K562 (cell line): Measurements from ENCODE around the gene C1orf21. TPM values are rescaled to one million over a fixed set of nuclear protein-coding genes. Genes with fewer than 3 reads are reported as not detected.

Experiments
- ATAC-seq: fragments of 200-7000 bp; cut with Tn5 transposase; 3 replicates; pipeline ENCODE4 v1.9.1; 2020; ENCODE audit warnings: moderate library complexity
- BruUV-seq: library from RNA; stranded (reverse); fragments of 400-500 nt; replicated peaks from 2 replicates; lab custom pipeline; 2021; lab: Mats Ljungman, UMichigan
- CTCF ChIA-PET: fragments of 300-600 bp; formaldehyde crosslinking; extraction: SDS; loops from one replicate; lab custom pipeline; 2021; ENCODE audit warnings: low intra/inter-chr PET ratio; lab: Yijun Ruan, JAX
- POLR2A ChIA-PET: fragments of 300-600, 350-650 bp; sonication (Branson Sonifier 250); formaldehyde crosslinking; extraction: SDS; loops from one replicate; lab custom pipeline; 2021; ENCODE audit warnings: antibody characterized with exemption, inconsistent platforms; lab: Yijun Ruan, JAX
- DNase-seq, 4 experiments: peaks; one replicate each; pipeline versions ENCODE4 v3.0.0 to v3.0.0-alpha.2; 2011 to 2018; ENCODE audit warnings: low spot score in 3 of 4, mixed read lengths in 3 of 4; ENCODE audit errors: extremely low read depth in 1 of 4
- FAIRE-seq: peaks from 2 replicates; lab custom pipeline; 2011; peaks lifted over from hg19 to GRCh38; lab: Jason Lieb, UNC
- H2AFZ ChIP-seq: 2 replicates; pipeline ENCODE4 v1.6.0; 2011; ENCODE audit warnings: low read depth, low read length, control low read depth, inconsistent platforms
- H3K27ac ChIP-seq: fragments of 200-600 bp; 3 replicates; pipeline ENCODE4 v1.8.0; 2011; ENCODE audit warnings: low read depth, mild to moderate bottlenecking, control low read depth, inconsistent platforms, low read length, moderate library complexity, mixed read lengths; ENCODE audit errors: extremely low read depth
- H3K27me3 ChIP-seq, 2 experiments: fragments of 300-600 bp in 1 of 2; 2 replicates in 1 of 2; 3 replicates in 1 of 2; pipeline versions ENCODE4 v1.6.0 to v1.8.0; 2011; ENCODE audit warnings: inconsistent platforms in 2 of 2, low read length in 2 of 2, mild to moderate bottlenecking in 1 of 2, mixed read lengths in 1 of 2, moderate library complexity in 1 of 2; ENCODE audit not compliant: control insufficient read depth in 2 of 2, insufficient read depth in 2 of 2
- H3K36me3 ChIP-seq: fragments of 300-600 bp; 3 replicates; pipeline ENCODE4 v1.8.0; 2011; ENCODE audit warnings: mild to moderate bottlenecking, low read length, inconsistent platforms; ENCODE audit not compliant: control insufficient read depth, insufficient read depth
- H3K4me1 ChIP-seq, 2 experiments: fragments of 200-600 bp in 1 of 2; replicated peaks in 1 of 2; 2 replicates in 1 of 2; 3 replicates in 1 of 2; pipeline versions ENCODE4 v1.5.1 to v1.8.0; 2011; ENCODE audit warnings: inconsistent platforms in 2 of 2, low read length in 2 of 2, mild to moderate bottlenecking in 1 of 2, mixed read lengths in 1 of 2, moderate library complexity in 1 of 2; ENCODE audit not compliant: control insufficient read depth in 2 of 2, insufficient read depth in 2 of 2
- H3K4me2 ChIP-seq: 2 replicates; pipeline ENCODE4 v1.6.1; 2011; ENCODE audit warnings: low read length, control low read depth, inconsistent platforms, mixed read lengths; ENCODE audit not compliant: insufficient read depth
- H3K4me3 ChIP-seq: fragments of 200-600 bp; sonication (generic), shearing (Covaris generic); 2 replicates; pipeline ENCODE4 v1.5.1; 2016; ENCODE audit warnings: control low read depth, inconsistent platforms
- H3K79me2 ChIP-seq: fragments of 200-600 bp; 3 replicates; pipeline ENCODE4 v1.8.0; 2011; ENCODE audit warnings: low read length, inconsistent platforms; ENCODE audit not compliant: control insufficient read depth, insufficient read depth
- H3K9ac ChIP-seq, 2 experiments: 2 replicates each; pipeline versions ENCODE4 v1.6.0 to v1.6.1; 2011; ENCODE audit warnings: low read depth in 2 of 2, low read length in 2 of 2, control low read depth in 1 of 2, inconsistent platforms in 1 of 2, mild to moderate bottlenecking in 1 of 2, mixed read lengths in 1 of 2; ENCODE audit not compliant: insufficient read depth in 1 of 2
- H3K9me1 ChIP-seq: one replicate; pipeline ENCODE4 v1.6.0; 2011; ENCODE audit warnings: inconsistent platforms, mild to moderate bottlenecking, low read length, moderate library complexity; ENCODE audit not compliant: control insufficient read depth, insufficient read depth
- H3K9me3 ChIP-seq: replicated peaks from 2 replicates; pipeline ENCODE4 v1.5.1; 2011; ENCODE audit warnings: low read depth, low read length, inconsistent platforms; ENCODE audit not compliant: control insufficient read depth, insufficient read depth
- H4K20me1 ChIP-seq: replicated peaks from 2 replicates; pipeline ENCODE4 v1.6.1; 2011; ENCODE audit warnings: low read length, inconsistent platforms, mixed read lengths; ENCODE audit not compliant: control insufficient read depth, insufficient read depth
- ARNT ChIP-seq, 2 experiments: fragments of 450-650 bp; IDR thresholded peaks; 2 replicates each; pipeline ENCODE4 v1.6.1; 2016; ENCODE audit warnings: mild to moderate bottlenecking in 1 of 2
- FOXK1 ChIP-seq: sonication (generic); formaldehyde crosslinking; IDR thresholded peaks from 2 replicates; pipeline ENCODE4 v1.8.0; 2022; ENCODE audit warnings: missing genetic modification reagents, mild to moderate bottlenecking, borderline replicate concordance
- LCOR ChIP-seq: sonication (generic); formaldehyde crosslinking; IDR thresholded peaks from 2 replicates; pipeline ENCODE4 v1.8.0; 2022; ENCODE audit warnings: mild to moderate bottlenecking, missing genetic modification reagents
- MCM3 ChIP-seq: fragments of 450-650 bp; IDR thresholded peaks from 2 replicates; pipeline ENCODE4 v1.6.1; 2016
- NFXL1 ChIP-seq: fragments of 450-650 bp; formaldehyde crosslinking; IDR thresholded peaks from 2 replicates; pipeline ENCODE4 v1.4.0; 2021; ENCODE audit warnings: mild to moderate bottlenecking
- POLR2B ChIP-seq: fragments of 450-650 bp; IDR thresholded peaks from 2 replicates; pipeline ENCODE4 v1.6.1; 2018; ENCODE audit warnings: low read depth; ENCODE audit not compliant: partially characterized antibody
- RAD21 ChIP-seq, 2 experiments: fragments of 250-450 bp in 1 of 2; fragments of 450-650 bp in 1 of 2; sonication (Bioruptor Pico) in 1 of 2; formaldehyde crosslinking in 1 of 2; IDR thresholded peaks in 1 of 2; conservative IDR thresholded peaks in 1 of 2; 2 replicates each; pipeline versions ENCODE4 v1.4.0 to v1.8.0; 2020 to 2022; ENCODE audit warnings: mild to moderate bottlenecking in 2 of 2, moderate library complexity in 1 of 2
- RBM17 ChIP-seq: fragments of 200-400 bp; formaldehyde crosslinking; IDR thresholded peaks from 2 replicates; pipeline ENCODE4 v1.6.1; 2017; ENCODE audit warnings: low read depth, mild to moderate bottlenecking, low read length, borderline replicate concordance
- STAT6 ChIP-seq: sonication (generic); formaldehyde crosslinking; IDR thresholded peaks from 2 replicates; pipeline ENCODE4 v1.8.1; 2023; ENCODE audit warnings: mild to moderate bottlenecking, missing genetic modification reagents
- TEAD1 ChIP-seq, 2 experiments: fragments of 450-650 bp in 1 of 2; sonication (generic) in 1 of 2; formaldehyde crosslinking; IDR thresholded peaks; 2 replicates each; pipeline versions ENCODE4 v1.4.0 to v1.8.0; 2020 to 2022; ENCODE audit warnings: mild to moderate bottlenecking in 2 of 2, missing genetic modification reagents in 1 of 2
- TOE1 ChIP-seq, 2 experiments: fragments of 450-650 bp in 1 of 2; sonication (generic) in 1 of 2; formaldehyde crosslinking in 1 of 2; IDR thresholded peaks; 2 replicates each; pipeline versions ENCODE4 v1.7.1 to v1.8.0; 2016 to 2022; ENCODE audit warnings: borderline replicate concordance in 2 of 2, mild to moderate bottlenecking in 2 of 2, antibody characterized with exemption in 1 of 2, inconsistent platforms in 1 of 2, low read depth in 1 of 2, missing genetic modification reagents in 1 of 2, moderate library complexity in 1 of 2
- ZBED1 ChIP-seq: IDR thresholded peaks from 2 replicates; pipeline ENCODE4 v1.6.1; 2014
- ZBTB8A ChIP-seq: fragments of 450-650 bp; IDR thresholded peaks from 2 replicates; pipeline ENCODE4 v1.6.1; 2018; ENCODE audit warnings: mild to moderate bottlenecking, moderate library complexity; ENCODE audit not compliant: partially characterized antibody
- ZNF124 ChIP-seq: sonication (generic); formaldehyde crosslinking; IDR thresholded peaks from 2 replicates; pipeline ENCODE4 v1.8.1; 2022; ENCODE audit warnings: missing genetic modification reagents
- ZNF511 ChIP-seq: sonication (generic); formaldehyde crosslinking; IDR thresholded peaks from 2 replicates; pipeline ENCODE4 v1.8.0; 2022; ENCODE audit warnings: mild to moderate bottlenecking, missing genetic modification reagents
- ZNF512 ChIP-seq: IDR thresholded peaks from 2 replicates; pipeline ENCODE4 v1.6.1; 2016; ENCODE audit warnings: missing genetic modification characterization, missing compliant biosample characterization
- WGBS: fragments of 100-300 bp; shearing (Covaris generic); methylation state at CpG from one replicate; pipeline ENCODE4 v1.1.6; 2016; ENCODE audit warnings: low coverage, mixed read lengths; ENCODE audit not compliant: insufficient coverage; ENCODE audit errors: missing lambda C conversion rate; 5-methylcytosine and 5-hydroxymethylcytosine counted together
- in situ Hi-C: fragments of 300-500 bp; cut with MboI; formaldehyde crosslinking; loops from 4 replicates; pipeline ENCODE4 v1.15.0; 2018; ENCODE audit warnings: inconsistent platforms, mixed read lengths
- intact Hi-C: fragments of 100-400 bp; cut with micrococcal nuclease; formaldehyde crosslinking; loops from 2 replicates; pipeline ENCODE4 v1.14.2; 2022
- polyA plus RNA-seq, 8 experiments: library from polyadenylated mRNA; depleted of rRNA in 4 of 8; stranded (reverse) in 5 of 8; unstranded in 3 of 8; fragments of >200 nt; fragmentation: Nextera tagmentation in 2 of 8; fragmentation: Illumina TruSeq in 1 of 8; extraction: Ambion mirVana in 2 of 8; extraction: Trizol in 1 of 8; gene quantifications; 2 replicates each; pipeline versions ENCODE4 v1.2.1 to v1.2.3, GENCODE V29; 2011 to 2014; ENCODE audit warnings: inconsistent platforms in 1 of 8, missing spikeins in 1 of 8
- total RNA-seq, 7 experiments: library from RNA; depleted of rRNA in 6 of 7; stranded (reverse); fragments of >200 nt in 6 of 7; fragmentation: Illumina TruSeq in 2 of 7; extraction: Trizol in 2 of 7; gene quantifications; 2 replicates each; pipeline versions ENCODE4 v1.2.1 to v1.2.3, GENCODE V29; 2011 to 2021; ENCODE audit warnings: low replicate concordance in 1 of 7

Gene C1orf21
- total and polyA plus RNA-seq, 9 of the 15 experiments (the other 6 are each of a cell fraction or from before 2014, with no cell fraction given), result under 0.01 to 0.31 (median 0.07) TPM

GRCh38 chr1:184552446-184552845, 165.6 kb downstream of the C1orf21 start:
- H3K79me2 ChIP-seq, result no peaks in the 10 kb centered on the region
- FAIRE-seq, result peak; percentile 42
- BruUV-seq, result no TSS peak
- no peak for DNase-seq
- CTCF ChIA-PET, result no interaction called here
- H3K9ac ChIP-seq, result no peak overlapping the region
- in situ Hi-C loops, result no loop called here
- H3K27ac ChIP-seq, result no peak overlapping the region
- H3K4me3 ChIP-seq, result no peak overlapping the region
- intact Hi-C loops, result no loop called here
- H3K9me3 ChIP-seq, result no peaks in the 10 kb centered on the region
- no peaks in the 10 kb centered on the region for H4K20me1 ChIP-seq
- no peak for ATAC-seq
- TF ChIP-seq ZNF511 (CRISPR knock-in tag), result no peak
- TF ChIP-seq ZNF124 (CRISPR knock-in tag), result no peak
- TF ChIP-seq ZNF512 (tag), result no peak
- no peak for TF ChIP-seq POLR2B
- no peak for TF ChIP-seq RAD21 (CRISPR knock-in tag; conservative IDR thresholded peaks at IDR 0.05 in 1 of 2, IDR thresholded peaks at IDR 0.05 in 1 of 2)
- TF ChIP-seq ARNT (IDR thresholded peaks at IDR 0.05), result no peak
- TF ChIP-seq TEAD1 (CRISPR knock-in tag; IDR thresholded peaks at IDR 0.05), result no peak
- TF ChIP-seq ZBED1, result no peak
- TF ChIP-seq ZBTB8A, result no peak
- TF ChIP-seq FOXK1 (CRISPR knock-in tag), result no peak
- TF ChIP-seq RBM17, result no peak
- no peak for TF ChIP-seq STAT6 (CRISPR knock-in tag)
- no peak for TF ChIP-seq LCOR
- no peak for TF ChIP-seq TOE1 (IDR thresholded peaks at IDR 0.05; ENCODE audit: borderline replicate concordance)
- no peak for TF ChIP-seq TOE1 (CRISPR knock-in tag; IDR thresholded peaks at IDR 0.05; ENCODE audit: borderline replicate concordance, low read depth)
- TF ChIP-seq NFXL1 (CRISPR knock-in tag), result no peak
- no peak for TF ChIP-seq MCM3
- H3K4me2 ChIP-seq, result no peak overlapping the region
- H3K36me3 ChIP-seq, result no peaks in the 10 kb centered on the region
- no peak overlapping the region for H2AFZ ChIP-seq
- WGBS, result 0% methylated on average over 1 of the region's 1 CpG
- H3K9me1 ChIP-seq, result no peaks in the 10 kb centered on the region
- H3K4me1 ChIP-seq, result no peaks in the 10 kb centered on the region
- POLR2A ChIA-PET, result no interaction called here
- no peaks in the 10 kb centered on the region for H3K27me3 ChIP-seq
